HG02759 (cell line): ENCODE results near the gene TMEM19.
"Not testable (repeated sequence)": the region's sequence is repeated elsewhere in the genome, so short reads cannot be mapped to it uniquely, and the experiment has no call there.

Experiments used
- ATAC-seq: cut with Tn5 transposase; IDR thresholded peaks from one replicate; pipeline ENCODE4 v1.9.1; 2021; ENCODE audit warnings: mild to moderate bottlenecking, moderate library complexity; ENCODE audit not compliant: unreplicated experiment

Gene TMEM19

GRCh38 chr12:71664411-71665089, 21.3 kb upstream of the TMEM19 start:
- ATAC-seq = peak; percentile 11

DNA sequence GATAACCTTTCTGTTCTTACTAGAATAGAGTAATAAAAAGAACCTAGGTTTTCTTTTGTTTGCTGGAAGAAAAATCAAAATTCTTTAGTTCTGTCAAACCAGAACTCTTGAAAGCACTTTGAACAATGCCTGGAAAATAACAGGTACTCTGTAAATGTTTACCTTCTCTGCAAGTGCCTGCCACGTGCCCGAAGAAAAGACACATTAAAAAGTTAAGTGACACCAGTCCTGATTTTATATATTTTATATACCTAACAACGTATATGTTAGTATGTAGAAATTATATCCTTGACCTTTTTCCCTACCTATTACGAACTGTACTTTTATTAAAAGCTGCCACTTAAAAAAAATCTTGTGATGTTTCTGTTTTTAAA, 20.8 kb upstream of the TMEM19 start:
- no peak for ATAC-seq

GRCh38 chr12:71666259-71666658, 19.6 kb upstream of the TMEM19 start:
- ATAC-seq = no peak

- ATAC-seq = no peak
Measured at GRCh38 chr12:71671311-71671710, 14.6 kb upstream of the TMEM19 start.

DNA sequence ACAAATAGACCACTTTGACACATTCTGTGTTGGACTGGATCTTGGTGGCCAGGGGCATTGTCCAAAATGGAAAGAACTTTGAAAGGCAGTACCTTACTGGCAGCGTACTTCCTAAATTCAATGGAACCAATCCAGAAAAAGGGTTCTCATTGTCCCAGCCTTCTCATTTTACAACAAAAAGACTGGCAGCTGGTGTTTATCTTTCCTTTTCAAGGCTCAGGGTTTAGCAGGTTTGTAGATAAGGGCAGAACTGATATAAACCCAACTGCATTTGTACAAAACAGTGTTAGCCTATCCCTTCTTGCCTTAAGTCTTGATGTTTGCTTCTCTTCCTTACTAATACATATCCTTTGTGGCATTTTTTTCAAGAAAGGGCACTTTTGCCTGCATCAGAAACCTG, 14.1 kb upstream of the TMEM19 start:
- no peak for ATAC-seq

DNA sequence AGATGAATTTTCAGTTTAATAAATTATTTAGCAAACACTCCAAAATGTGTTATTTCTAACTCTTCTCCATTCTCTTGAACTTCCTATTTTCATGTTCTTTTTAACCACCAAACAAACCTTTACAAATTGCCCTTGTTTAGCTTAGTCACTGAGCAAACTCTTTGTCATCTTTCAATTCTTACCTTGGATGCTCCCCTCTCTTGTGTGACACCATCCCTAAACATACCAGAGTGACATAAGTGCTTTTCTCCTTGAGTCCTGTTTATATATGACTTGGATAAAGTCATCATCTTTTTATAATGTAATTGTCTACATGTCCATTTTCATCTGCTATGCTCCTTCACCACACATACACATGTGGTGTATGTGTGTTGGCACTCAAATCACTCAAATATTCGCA, 3.4 kb upstream of the TMEM19 start:
- ATAC-seq = no peak

GRCh38 chr12:71683633-71684032, 2.2 kb upstream of the TMEM19 start:
- no peak for ATAC-seq

GRCh38 chr12:71684081-71684480, 1.8 kb upstream of the TMEM19 start:
- no peak for ATAC-seq

GRCh38 chr12:71685312-71685906, 473 bp upstream of the TMEM19 start:
- no peak for ATAC-seq

DNA sequence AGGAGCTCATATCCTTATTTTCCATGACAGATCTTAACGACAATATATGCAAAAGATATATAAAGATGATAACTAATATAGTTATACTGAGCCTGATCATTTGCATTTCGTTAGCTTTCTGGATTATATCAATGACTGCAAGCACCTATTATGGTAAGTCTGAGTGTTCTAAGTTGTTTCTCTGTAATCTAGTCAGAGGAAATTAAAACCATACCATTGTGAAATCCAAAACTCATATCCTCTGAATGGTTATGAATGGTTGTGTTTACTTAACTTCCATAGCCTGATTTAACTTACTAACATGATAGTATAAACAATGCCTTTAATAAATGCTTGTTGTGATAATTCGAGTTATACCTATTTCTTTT, 760 bp downstream of the TMEM19 start:
- no peak for ATAC-seq

- ATAC-seq = not testable (repeated sequence)
Measured at GRCh38 chr12:71687172-71687571, 1.3 kb downstream of the TMEM19 start.

- ATAC-seq = no peak
Measured at GRCh38 chr12:71688961-71689570, 3.2 kb downstream of the TMEM19 start.

- ATAC-seq = no peak
Measured at GRCh38 chr12:71691504-71692129, 5.7 kb downstream of the TMEM19 start.

DNA sequence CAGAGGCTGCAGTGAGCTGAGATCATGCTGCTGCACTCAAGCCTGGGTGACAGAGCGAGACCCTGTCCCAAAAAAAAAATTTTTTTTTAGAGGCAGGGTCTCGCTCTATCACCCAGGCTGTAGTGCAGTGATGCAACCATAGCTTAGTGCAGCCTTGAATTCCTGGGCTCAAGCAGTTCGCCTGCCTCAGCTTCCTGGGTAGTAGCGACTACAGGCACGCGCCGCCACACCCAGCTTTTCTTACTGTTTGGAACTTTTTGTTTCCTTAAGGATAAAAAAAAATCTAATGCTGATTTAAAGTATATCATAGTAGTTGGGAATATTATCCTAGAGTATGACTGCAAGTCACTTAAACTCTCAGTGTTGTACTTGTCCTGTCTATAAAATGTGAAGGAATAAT, 7.2 kb downstream of the TMEM19 start:
- ATAC-seq = no peak

GRCh38 chr12:71693651-71694050, 7.8 kb downstream of the TMEM19 start:
- peak; percentile 17 for ATAC-seq

DNA sequence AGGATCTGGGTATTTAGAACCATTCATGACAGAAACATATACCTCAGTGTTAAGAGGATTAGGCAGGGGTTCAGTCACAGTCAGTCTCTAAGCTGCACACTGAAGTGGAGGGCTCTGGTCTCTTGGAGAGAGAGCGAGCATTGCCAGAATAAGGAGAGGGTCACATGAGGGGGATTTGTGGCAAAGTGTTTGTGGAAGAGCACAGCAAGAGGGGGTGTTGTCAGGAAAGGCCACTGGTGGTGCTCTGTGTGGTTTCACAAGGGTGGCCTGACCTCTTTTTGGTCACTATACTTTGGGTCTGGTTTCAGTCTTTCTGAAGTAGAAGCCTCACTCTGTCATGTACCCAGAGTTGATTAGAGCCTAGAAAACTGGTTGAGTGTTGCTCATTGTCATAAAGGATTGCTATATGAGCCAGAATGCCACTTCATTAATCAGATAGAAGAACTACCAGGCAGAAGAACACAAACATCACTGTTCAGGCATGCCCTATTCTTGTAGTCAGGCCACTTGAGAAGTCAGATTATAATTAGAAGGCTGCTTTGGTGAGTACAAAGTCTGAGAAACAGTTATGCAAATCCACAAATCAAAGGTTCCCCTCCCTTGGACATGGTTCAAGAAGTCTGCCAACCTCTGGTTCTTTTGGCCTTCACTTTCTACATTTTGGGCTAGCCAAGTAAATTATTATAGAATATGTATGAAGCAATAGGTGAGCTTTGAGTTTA, 8.4 kb downstream of the TMEM19 start:
- peak; percentile 91 for ATAC-seq

- ATAC-seq = no peak
Measured at GRCh38 chr12:71695782-71696181, 9.9 kb downstream of the TMEM19 start.

- ATAC-seq = not testable (repeated sequence)
Measured at GRCh38 chr12:71702181-71702580, 16.3 kb downstream of the TMEM19 start.

DNA sequence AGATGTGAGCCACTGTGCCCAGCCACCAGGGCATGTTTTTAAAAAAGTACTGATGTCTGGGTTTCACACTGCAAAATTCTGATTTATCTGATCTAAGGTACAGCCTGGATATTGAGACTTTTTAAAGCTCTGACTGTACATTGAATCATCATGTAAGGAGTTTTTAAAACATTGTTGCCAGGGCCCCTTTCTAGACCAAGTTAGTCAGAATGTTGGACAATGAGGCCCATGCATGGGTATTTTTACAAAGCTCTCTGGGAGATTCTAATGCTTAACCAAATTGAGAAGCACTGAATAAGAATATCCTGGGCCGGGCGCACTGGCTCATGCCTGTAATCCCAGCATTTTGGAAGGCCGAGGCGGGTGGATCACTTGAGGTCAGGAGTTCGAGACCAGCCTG, 16.7 kb downstream of the TMEM19 start:
- ATAC-seq = no peak

- ATAC-seq = no peak
Measured at GRCh38 chr12:71703206-71703605, 17.3 kb downstream of the TMEM19 start.

- ATAC-seq = no peak
Measured at GRCh38 chr12:71704920-71705319, 19.0 kb downstream of the TMEM19 start.
